ENCODE measurements around the gene VPS37C.
A peak's percentile ranks its signal among the peaks of the same experiment; 100 is the strongest.
"Not testable (repeated sequence)": the region's sequence is repeated elsewhere in the genome, so short reads cannot be mapped to it uniquely, and the experiment has no call there.

The VPS37C gene

DNA sequence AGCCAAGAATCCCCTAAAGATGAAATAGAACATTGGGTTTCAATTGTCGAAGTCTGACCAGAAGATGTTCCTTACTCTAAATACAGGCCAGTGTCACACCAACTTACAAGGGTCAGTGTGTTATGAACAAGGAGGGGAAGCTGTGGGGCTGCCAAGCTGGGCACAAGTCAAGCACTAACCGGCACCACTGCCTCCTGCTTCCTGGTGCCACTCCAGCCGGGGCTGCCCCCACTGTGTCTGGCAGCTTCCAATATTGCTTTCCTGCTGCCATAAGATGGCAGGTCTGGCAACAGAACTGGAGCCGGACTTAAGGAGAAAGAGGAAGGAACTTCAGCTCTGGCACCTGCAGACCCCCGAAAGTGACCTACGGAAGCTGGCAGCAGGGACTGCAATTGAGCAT is 13.7 kb upstream of the VPS37C start:
- DNase-seq (ENCODE audit: low spot score) = no peak

- DNase-seq (ENCODE audit: low spot score) = no peak
These were observed 13.0 kb upstream of the VPS37C start for GRCh38 chr11:61174273-61174672.

DNA sequence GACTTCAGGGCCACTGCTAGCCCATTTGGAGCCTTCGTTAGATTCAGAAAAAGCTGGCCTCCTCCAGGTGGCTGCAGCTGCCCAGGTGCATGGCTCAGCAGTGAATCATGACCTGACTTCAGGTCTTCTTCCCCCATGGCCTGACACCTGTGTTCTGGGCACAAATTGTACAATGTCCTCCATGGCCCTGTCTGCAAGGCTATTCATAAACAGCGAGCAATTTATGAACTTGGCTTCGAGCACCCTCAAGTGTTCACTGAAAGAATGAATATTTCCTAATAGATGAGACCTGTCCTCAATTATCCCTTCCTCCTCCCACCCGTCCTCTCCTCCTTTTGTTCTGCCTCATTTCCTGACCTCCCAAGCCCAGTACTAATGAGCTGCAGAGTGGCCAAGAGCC is 12.2 kb upstream of the VPS37C start:
- peak; percentile 55 for DNase-seq (ENCODE audit: low spot score)

DNA sequence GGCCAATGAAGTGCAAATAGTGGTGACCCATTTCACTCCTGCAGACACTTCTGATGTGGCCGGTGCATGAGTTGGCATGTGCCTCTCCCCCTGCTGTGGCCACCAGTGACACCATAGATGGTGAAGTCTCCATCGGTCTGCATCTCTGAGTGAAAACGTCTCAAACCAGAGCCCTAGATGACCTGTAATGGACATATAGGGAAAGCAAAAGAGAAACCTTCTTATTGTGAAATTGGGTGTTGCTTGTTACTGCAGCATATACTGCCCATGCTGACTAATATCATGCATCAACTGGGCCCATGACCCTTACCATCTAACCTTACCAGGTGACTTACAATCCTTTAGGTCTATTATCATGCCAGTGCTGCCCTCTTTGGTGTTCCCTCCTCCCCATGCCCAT is 11.7 kb upstream of the VPS37C start:
- DNase-seq (ENCODE audit: low spot score) = no peak

DNA sequence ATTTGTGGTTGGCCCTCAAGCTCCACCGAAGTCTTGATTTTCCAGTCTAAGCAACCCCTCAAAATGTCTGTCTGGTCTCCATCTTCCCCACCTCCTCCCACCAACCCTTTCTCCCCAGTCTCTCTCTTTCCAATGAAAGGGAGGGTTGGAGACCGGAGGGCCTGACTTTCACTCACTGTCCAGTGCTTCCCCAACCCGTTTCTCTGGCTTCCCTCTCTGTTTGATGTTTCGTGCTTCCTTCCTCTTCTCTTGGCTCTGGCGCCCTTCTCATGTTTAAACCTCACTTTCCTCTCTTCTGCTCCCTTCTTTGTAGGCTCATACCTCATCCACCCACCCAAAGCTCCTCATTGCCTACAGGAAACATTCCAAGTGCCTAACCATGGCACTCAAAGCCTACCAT is 11.1 kb upstream of the VPS37C start:
- DNase-seq (ENCODE audit: low spot score) = no peak

DNA sequence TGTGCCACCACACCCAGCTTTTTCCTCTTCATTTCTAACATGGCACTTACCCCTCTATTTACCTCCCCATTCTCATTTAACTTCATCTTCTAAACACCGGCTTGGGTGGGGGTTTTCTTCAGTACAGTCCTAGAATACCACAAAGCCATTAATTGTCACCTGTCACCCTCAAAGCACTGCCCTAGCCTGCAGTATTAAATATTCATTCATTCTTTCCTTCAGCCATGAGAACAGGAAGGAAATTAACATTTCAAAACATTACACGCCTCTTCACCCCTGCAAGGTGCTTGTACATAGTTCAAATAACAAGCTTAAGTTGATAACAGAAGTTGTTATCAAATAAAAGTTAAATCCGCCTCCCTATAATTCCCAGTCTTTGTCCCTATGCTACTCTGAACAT is 10.7 kb upstream of the VPS37C start:
- DNase-seq (ENCODE audit: low spot score) = no peak

DNA sequence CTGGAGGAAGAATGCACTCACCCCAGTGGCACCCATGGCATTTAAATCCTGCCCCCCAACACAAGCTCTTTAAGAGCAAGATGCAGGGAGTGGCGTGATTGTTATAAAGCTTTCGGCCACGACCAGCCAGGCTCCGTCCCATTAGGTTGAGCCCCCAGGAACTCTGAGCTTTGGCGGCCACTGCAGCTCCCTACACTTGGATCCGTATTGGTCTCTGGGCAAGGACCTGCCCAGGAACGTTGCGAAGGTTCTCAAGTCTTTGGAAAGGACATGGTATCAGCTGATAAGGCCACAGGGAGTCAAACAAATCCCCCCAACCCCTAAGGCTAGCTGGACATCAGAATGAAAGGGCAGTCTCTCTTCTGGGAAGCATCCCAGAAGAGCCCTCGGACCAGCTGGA is 9.3 kb upstream of the VPS37C start:
- no peak for DNase-seq (ENCODE audit: low spot score)

GRCh38 chr11:61168800-61169199 is 7.6 kb upstream of the VPS37C start:
- no peak for DNase-seq (ENCODE audit: low spot score)

DNA sequence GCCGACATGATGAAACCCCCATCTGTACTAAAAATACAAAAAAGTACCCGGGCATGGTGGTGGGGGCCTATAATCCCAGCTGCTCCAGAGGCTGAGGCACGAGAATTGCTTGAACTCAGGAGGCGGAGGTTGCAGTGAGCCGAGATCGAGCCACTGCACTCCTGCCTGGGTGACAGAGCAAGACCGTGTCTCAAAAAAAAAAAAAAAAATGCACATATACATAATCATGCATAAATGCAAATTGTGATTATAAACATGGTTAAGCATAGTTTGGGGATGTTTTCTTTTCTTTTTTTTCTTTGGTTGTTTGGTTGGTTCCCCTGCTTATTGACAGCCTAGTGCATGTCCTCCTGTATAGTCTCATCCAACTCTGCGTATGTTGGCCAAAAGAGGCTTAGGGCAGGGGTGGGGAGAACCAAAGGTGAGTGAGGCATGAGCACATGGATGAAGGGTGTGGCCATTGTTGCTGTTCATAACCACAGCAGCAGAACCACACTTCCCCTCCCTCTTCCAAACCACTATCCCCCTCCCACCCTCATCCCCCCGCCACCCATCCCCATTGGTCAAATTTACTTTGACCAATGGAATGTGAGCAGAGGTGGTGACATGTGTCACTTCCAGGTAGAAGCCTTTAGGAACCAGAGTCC is 6.9 kb upstream of the VPS37C start:
- DNase-seq (ENCODE audit: low spot score) = no peak

GRCh38 chr11:61166331-61166730 is 5.1 kb upstream of the VPS37C start:
- not testable (repeated sequence) for DNase-seq (ENCODE audit: low spot score)

DNA sequence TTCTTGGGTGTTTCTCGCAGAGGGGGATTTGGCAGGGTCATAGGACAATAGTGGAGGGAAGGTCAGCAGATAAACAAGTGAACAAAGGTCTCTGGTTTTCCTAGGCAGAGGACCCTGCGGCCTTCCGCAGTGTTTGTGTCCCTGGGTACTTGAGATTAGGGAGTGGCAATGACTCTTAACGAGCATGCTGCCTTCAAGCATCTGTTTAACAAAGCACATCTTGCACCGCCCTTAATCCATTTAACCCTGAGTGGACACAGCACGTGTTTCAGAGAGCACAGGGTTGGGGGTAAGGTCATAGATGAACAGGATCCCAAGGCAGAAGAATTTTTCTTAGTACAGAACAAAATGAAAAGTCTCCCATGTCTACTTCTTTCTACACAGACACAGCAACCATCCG is 4.6 kb upstream of the VPS37C start:
- not testable (repeated sequence) for DNase-seq (ENCODE audit: low spot score)

- DNase-seq (ENCODE audit: low spot score) = no peak
These were observed 3.6 kb upstream of the VPS37C start for GRCh38 chr11:61164606-61165424.

- no peak for DNase-seq (ENCODE audit: low spot score)
These were observed 2.7 kb upstream of the VPS37C start for GRCh38 chr11:61163714-61164605.

- no peak for DNase-seq (ENCODE audit: low spot score)
These were observed 1.8 kb upstream of the VPS37C start for GRCh38 chr11:61163021-61163420.

GRCh38 chr11:61162092-61162941 is 1.1 kb upstream of the VPS37C start:
- no peak for DNase-seq (ENCODE audit: low spot score)

DNA sequence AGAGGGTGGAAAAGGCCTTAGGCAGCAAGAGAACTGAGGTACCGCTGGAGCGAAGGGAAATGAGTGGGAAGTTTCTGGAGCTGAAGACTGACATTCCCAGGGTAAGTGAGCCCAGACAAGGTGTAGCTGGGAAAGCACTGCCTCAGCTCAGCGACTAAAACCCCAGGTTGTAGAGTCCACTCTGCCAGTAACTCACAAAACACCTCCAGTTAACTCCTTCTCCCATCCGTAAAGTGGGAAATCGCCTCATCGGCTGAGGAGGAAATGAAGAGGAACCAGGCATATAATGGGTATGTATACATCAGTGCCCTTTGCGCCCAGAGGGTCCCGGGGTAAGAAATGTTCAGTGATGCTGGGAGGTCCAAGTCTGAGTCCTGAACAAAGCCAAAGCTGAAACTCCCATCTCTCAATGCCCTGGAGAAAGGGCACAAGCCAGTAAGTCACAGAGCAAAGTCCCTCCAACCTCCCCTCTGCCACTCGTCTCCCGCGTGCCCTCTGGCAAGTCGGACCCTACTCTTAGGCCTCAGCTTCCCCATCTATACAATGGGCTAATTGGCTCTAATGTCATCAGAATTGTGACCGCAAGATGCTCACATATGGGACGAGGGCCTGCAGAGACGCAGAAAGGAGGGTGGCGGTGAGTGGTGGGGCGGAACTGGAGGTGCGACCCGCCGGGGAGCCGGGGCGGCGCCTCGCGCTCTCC is 588 bp downstream of the VPS37C start:
- no peak for DNase-seq (ENCODE audit: low spot score)

- DNase-seq (ENCODE audit: low spot score) = no peak
These were observed 2.4 kb downstream of the VPS37C start for GRCh38 chr11:61158691-61159381.

GRCh38 chr11:61157743-61158142 is 3.5 kb downstream of the VPS37C start:
- DNase-seq (ENCODE audit: low spot score) = no peak

DNA sequence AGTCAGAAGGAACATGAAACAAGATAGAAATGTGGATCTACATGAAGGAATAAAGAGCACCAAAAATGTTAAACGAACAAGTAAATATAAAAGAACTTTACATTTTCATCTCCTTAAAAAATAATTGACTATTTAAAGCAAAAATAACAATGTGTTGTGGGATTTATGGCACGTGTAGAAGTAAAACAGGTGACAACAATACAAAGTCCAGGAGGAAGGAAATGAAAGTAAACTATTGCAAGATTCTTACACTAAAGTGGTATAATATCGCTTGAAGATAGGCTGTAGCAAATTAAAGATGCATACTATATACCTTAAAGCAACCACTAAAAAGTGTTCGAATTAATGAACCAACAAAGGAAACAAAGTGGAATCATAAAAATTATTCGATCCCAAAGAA is 5.5 kb downstream of the VPS37C start:
- no peak for DNase-seq (ENCODE audit: low spot score)

GRCh38 chr11:61155312-61155711 is 5.9 kb downstream of the VPS37C start:
- no peak for DNase-seq (ENCODE audit: low spot score)

DNA sequence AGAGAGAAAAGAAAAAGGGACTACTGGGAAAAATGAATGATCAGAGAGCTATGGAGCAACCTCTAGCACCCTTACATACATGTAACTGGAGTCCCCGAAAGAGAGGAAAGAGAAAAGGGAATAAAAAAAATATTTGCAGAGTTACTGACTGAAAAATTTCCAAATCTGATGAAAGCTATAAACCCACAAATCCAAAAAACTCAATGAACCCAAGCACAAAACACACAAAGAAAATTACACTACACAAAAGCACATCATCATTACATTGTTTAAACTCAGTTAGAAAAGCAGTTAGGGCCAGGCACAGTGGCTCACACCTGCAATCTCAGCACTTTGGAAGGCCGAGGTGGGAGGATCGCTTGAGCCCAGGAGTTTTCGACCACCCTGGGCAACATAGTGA is 6.7 kb downstream of the VPS37C start:
- DNase-seq (ENCODE audit: low spot score) = no peak
